HepG2 (cell line): ENCODE data around the gene BRAF. TPM values are rescaled to one million over a fixed set of nuclear protein-coding genes. Genes with fewer than 3 reads are reported as not detected.

Experiments used
- ELK4 ChIP-seq: sonication (generic); formaldehyde crosslinking; IDR thresholded peaks from 2 replicates; pipeline ENCODE4 v1.9.0; 2021; ENCODE audit warnings: missing genetic modification reagents, borderline replicate concordance
- RAD21 ChIP-seq: fragments of 450-650 bp; formaldehyde crosslinking; IDR thresholded peaks from 2 replicates; pipeline ENCODE4 v1.5.0; 2020; ENCODE audit warnings: mild to moderate bottlenecking
- SOX13 ChIP-seq, 3 experiments: fragments of 450-650 bp in 1 of 3; sonication (generic) in 1 of 3; formaldehyde crosslinking in 1 of 3; IDR thresholded peaks in 2 of 3; conservative IDR thresholded peaks in 1 of 3; 2 replicates each; pipeline versions ENCODE4 v1.5.0 to v1.6.1; 2016 to 2020; ENCODE audit warnings: antibody characterized with exemption in 1 of 3, mild to moderate bottlenecking in 1 of 3, missing compliant biosample characterization in 1 of 3, missing genetic modification reagents in 1 of 3, moderate library complexity in 1 of 3
- SRY ChIP-seq: sonication (generic); formaldehyde crosslinking; IDR thresholded peaks from 2 replicates; pipeline ENCODE4 v1.8.0; 2022; ENCODE audit warnings: mild to moderate bottlenecking, missing genetic modification reagents
- THRA ChIP-seq: sonication (generic); formaldehyde crosslinking; IDR thresholded peaks from 2 replicates; pipeline ENCODE4 v1.4.0; 2020; ENCODE audit warnings: missing genetic modification reagents, borderline replicate concordance
- ZBED4 ChIP-seq: sonication (generic); formaldehyde crosslinking; IDR thresholded peaks from 2 replicates; pipeline ENCODE4 v1.4.0; 2020; ENCODE audit warnings: missing genetic modification reagents, borderline replicate concordance
- ZBTB7A ChIP-seq: sonication (generic); formaldehyde crosslinking; IDR thresholded peaks from 2 replicates; pipeline ENCODE4 v1.8.0; 2022; ENCODE audit warnings: mild to moderate bottlenecking, missing genetic modification reagents
- ZNF3 ChIP-seq: IDR thresholded peaks from 2 replicates; pipeline ENCODE4 v1.7.0; 2017; ENCODE audit warnings: inconsistent platforms
- ZNF44 ChIP-seq: sonication (generic); formaldehyde crosslinking; IDR thresholded peaks from 2 replicates; pipeline ENCODE4 v1.5.1; 2020; ENCODE audit warnings: mild to moderate bottlenecking, missing genetic modification reagents
- ZNF577 ChIP-seq: sonication (generic); formaldehyde crosslinking; IDR thresholded peaks from 2 replicates; pipeline ENCODE4 v1.4.0; 2020; ENCODE audit warnings: mild to moderate bottlenecking, low read depth, missing genetic modification reagents, borderline replicate concordance
- polyA plus RNA-seq, 8 experiments: library from polyadenylated mRNA; depleted of rRNA in 3 of 8; stranded (reverse) in 7 of 8; unstranded in 1 of 8; fragments of >200 nt; fragmentation: Illumina TruSeq in 4 of 8; extraction: Trizol in 4 of 8; gene quantifications; 2 replicates each; pipeline versions ENCODE4 v1.2.1 to v1.2.3, GENCODE V29; 2011 to 2016; ENCODE audit warnings: low read depth in 4 of 8, missing spikeins in 1 of 8, mixed read lengths in 1 of 8; ENCODE audit not compliant: insufficient read depth in 1 of 8
- total RNA-seq, 5 experiments: library from RNA; depleted of rRNA; stranded (reverse); fragments of >200 nt; fragmentation: Illumina TruSeq; extraction: Trizol; gene quantifications; 2 replicates each; pipeline ENCODE4 v1.2.3, GENCODE V29; 2016; ENCODE audit warnings: low read depth in 1 of 5
- TF ChIP-seq, protein P1 (sequence below): sonication (generic); formaldehyde crosslinking; IDR thresholded peaks from 2 replicates; pipeline ENCODE4 v1.5.0; 2020; ENCODE audit warnings: missing genetic modification reagents
- TF ChIP-seq, protein P2 (sequence below): sonication (generic); formaldehyde crosslinking; IDR thresholded peaks from 2 replicates; pipeline ENCODE4 v1.4.0; 2020; ENCODE audit warnings: mild to moderate bottlenecking, missing genetic modification reagents
- TF ChIP-seq, protein P3 (sequence below): IDR thresholded peaks from 2 replicates; pipeline ENCODE4 v1.6.1; 2016; ENCODE audit warnings: control low read depth

Gene BRAF
- total and polyA plus RNA-seq, 2 of the 13 experiments (the other 11 are each of a cell fraction or from before 2014, with no cell fraction given) = 12.5 to 13.4 TPM

GRCh38 chr7:140810830-140811556 lies 113.7 kb downstream of the BRAF start (continued):
- TF ChIP-seq ZNF577 (CRISPR knock-in tag) (no peak), SOX13 (IDR thresholded peaks at IDR 0.05) (no peak), SOX13 (CRISPR knock-in tag; conservative IDR thresholded peaks at IDR 0.05 in 1 of 2, IDR thresholded peaks at IDR 0.05 in 1 of 2) (no peak), ZNF3 (CRISPR knock-in tag) (0 out of 2 replicates have a peak, but pooled peaks have one; percentile 46), ZBTB7A (CRISPR knock-in tag) (no peak), SRY (CRISPR knock-in tag) (no peak), ELK4 (CRISPR knock-in tag) (no peak), RAD21 (CRISPR knock-in tag) (peak; percentile 78), ZNF44 (CRISPR knock-in tag) (no peak), THRA (CRISPR knock-in tag) (peak; percentile 52; the same call in 1 of the 2 replicates), ZBED4 (peak; percentile 48; the same call in 1 of the 2 replicates)
- TF ChIP-seq, protein P1, sequence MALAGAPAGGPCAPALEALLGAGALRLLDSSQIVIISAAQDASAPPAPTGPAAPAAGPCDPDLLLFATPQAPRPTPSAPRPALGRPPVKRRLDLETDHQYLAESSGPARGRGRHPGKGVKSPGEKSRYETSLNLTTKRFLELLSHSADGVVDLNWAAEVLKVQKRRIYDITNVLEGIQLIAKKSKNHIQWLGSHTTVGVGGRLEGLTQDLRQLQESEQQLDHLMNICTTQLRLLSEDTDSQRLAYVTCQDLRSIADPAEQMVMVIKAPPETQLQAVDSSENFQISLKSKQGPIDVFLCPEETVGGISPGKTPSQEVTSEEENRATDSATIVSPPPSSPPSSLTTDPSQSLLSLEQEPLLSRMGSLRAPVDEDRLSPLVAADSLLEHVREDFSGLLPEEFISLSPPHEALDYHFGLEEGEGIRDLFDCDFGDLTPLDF (CRISPR knock-in tag) = no peak
- TF ChIP-seq, protein P2, sequence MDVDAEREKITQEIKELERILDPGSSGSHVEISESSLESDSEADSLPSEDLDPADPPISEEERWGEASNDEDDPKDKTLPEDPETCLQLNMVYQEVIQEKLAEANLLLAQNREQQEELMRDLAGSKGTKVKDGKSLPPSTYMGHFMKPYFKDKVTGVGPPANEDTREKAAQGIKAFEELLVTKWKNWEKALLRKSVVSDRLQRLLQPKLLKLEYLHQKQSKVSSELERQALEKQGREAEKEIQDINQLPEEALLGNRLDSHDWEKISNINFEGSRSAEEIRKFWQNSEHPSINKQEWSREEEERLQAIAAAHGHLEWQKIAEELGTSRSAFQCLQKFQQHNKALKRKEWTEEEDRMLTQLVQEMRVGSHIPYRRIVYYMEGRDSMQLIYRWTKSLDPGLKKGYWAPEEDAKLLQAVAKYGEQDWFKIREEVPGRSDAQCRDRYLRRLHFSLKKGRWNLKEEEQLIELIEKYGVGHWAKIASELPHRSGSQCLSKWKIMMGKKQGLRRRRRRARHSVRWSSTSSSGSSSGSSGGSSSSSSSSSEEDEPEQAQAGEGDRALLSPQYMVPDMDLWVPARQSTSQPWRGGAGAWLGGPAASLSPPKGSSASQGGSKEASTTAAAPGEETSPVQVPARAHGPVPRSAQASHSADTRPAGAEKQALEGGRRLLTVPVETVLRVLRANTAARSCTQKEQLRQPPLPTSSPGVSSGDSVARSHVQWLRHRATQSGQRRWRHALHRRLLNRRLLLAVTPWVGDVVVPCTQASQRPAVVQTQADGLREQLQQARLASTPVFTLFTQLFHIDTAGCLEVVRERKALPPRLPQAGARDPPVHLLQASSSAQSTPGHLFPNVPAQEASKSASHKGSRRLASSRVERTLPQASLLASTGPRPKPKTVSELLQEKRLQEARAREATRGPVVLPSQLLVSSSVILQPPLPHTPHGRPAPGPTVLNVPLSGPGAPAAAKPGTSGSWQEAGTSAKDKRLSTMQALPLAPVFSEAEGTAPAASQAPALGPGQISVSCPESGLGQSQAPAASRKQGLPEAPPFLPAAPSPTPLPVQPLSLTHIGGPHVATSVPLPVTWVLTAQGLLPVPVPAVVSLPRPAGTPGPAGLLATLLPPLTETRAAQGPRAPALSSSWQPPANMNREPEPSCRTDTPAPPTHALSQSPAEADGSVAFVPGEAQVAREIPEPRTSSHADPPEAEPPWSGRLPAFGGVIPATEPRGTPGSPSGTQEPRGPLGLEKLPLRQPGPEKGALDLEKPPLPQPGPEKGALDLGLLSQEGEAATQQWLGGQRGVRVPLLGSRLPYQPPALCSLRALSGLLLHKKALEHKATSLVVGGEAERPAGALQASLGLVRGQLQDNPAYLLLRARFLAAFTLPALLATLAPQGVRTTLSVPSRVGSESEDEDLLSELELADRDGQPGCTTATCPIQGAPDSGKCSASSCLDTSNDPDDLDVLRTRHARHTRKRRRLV (CRISPR knock-in tag) = no peak
- TF ChIP-seq, protein P3, sequence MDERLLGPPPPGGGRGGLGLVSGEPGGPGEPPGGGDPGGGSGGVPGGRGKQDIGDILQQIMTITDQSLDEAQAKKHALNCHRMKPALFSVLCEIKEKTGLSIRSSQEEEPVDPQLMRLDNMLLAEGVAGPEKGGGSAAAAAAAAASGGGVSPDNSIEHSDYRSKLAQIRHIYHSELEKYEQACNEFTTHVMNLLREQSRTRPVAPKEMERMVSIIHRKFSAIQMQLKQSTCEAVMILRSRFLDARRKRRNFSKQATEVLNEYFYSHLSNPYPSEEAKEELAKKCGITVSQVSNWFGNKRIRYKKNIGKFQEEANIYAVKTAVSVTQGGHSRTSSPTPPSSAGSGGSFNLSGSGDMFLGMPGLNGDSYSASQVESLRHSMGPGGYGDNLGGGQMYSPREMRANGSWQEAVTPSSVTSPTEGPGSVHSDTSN = peak; percentile 63
